NCI-H2171 treated with DMSO at 0.1 percent for 48 hours (cell line): ENCODE data around the gene EFNA5.
A peak's percentile ranks its signal among the peaks of the same experiment; 100 is the strongest.

Experiments used
- DNase-seq: peaks from one replicate; lab custom pipeline; 2025; lab: John Stamatoyannopoulos, UW

The EFNA5 gene

GRCh38 chr5:107426209-107426608 is 244.5 kb downstream of the EFNA5 start:
- no peak for DNase-seq

- no peak for DNase-seq
These were observed 245.2 kb downstream of the EFNA5 start for GRCh38 chr5:107425541-107426031.

GRCh38 chr5:107424491-107424890 is 246.2 kb downstream of the EFNA5 start:
- no peak for DNase-seq

GRCh38 chr5:107422494-107422893 is 248.2 kb downstream of the EFNA5 start:
- DNase-seq = no peak

GRCh38 chr5:107419498-107419897 is 251.2 kb downstream of the EFNA5 start:
- no peak for DNase-seq

GRCh38 chr5:107418902-107419301 is 251.8 kb downstream of the EFNA5 start:
- DNase-seq = no peak

GRCh38 chr5:107418071-107418470 is 252.7 kb downstream of the EFNA5 start:
- peak; percentile 26 for DNase-seq

GRCh38 chr5:107415762-107416161 is 255.0 kb downstream of the EFNA5 start:
- no peak for DNase-seq

GRCh38 chr5:107414802-107415201 is 255.9 kb downstream of the EFNA5 start:
- no peak for DNase-seq

- no peak for DNase-seq
These were observed 257.0 kb downstream of the EFNA5 start for GRCh38 chr5:107413754-107414153.

GRCh38 chr5:107408564-107408963 is 262.2 kb downstream of the EFNA5 start:
- DNase-seq = no peak

GRCh38 chr5:107407713-107408298 is 262.9 kb downstream of the EFNA5 start:
- DNase-seq = no peak

- DNase-seq = peak; percentile 19
These were observed 266.0 kb downstream of the EFNA5 start for GRCh38 chr5:107404595-107405374.

GRCh38 chr5:107403228-107403953 is 267.3 kb downstream of the EFNA5 start:
- DNase-seq = no peak

GRCh38 chr5:107402434-107403227 is 268.1 kb downstream of the EFNA5 start:
- DNase-seq = peak; percentile 92

- DNase-seq = peak; percentile 71
These were observed 269.1 kb downstream of the EFNA5 start for GRCh38 chr5:107401470-107402122.

- DNase-seq = no peak
These were observed 270.4 kb downstream of the EFNA5 start for GRCh38 chr5:107400328-107400727.

- DNase-seq = no peak
These were observed 272.0 kb downstream of the EFNA5 start for GRCh38 chr5:107398703-107399102.

GRCh38 chr5:107396351-107396690 is 274.4 kb downstream of the EFNA5 start:
- no peak for DNase-seq

- no peak for DNase-seq
These were observed 274.9 kb downstream of the EFNA5 start for GRCh38 chr5:107395632-107396350.

GRCh38 chr5:107393851-107394250 is 276.9 kb downstream of the EFNA5 start:
- no peak for DNase-seq
